K562 (cell line): ENCODE data around the gene PXN. TPM values are rescaled to one million over a fixed set of nuclear protein-coding genes. Genes with fewer than 3 reads are reported as not detected.

ENCODE experiments used
- ATAC-seq: fragments of 200-7000 bp; cut with Tn5 transposase; 3 replicates; pipeline ENCODE4 v1.9.1; 2020; ENCODE audit warnings: moderate library complexity
- BruUV-seq: library from RNA; stranded (reverse); fragments of 400-500 nt; replicated peaks from 2 replicates; lab custom pipeline; 2021; lab: Mats Ljungman, UMichigan
- CTCF ChIA-PET: fragments of 300-600 bp; formaldehyde crosslinking; extraction: SDS; loops from one replicate; lab custom pipeline; 2021; ENCODE audit warnings: low intra/inter-chr PET ratio; lab: Yijun Ruan, JAX
- POLR2A ChIA-PET: fragments of 300-600, 350-650 bp; sonication (Branson Sonifier 250); formaldehyde crosslinking; extraction: SDS; loops from one replicate; lab custom pipeline; 2021; ENCODE audit warnings: antibody characterized with exemption, inconsistent platforms; lab: Yijun Ruan, JAX
- DNase-seq, 4 experiments: peaks; one replicate each; pipeline versions ENCODE4 v3.0.0 to v3.0.0-alpha.2; 2011 to 2018; ENCODE audit warnings: low spot score in 3 of 4, mixed read lengths in 3 of 4; ENCODE audit errors: extremely low read depth in 1 of 4
- FAIRE-seq: peaks from 2 replicates; lab custom pipeline; 2011; peaks lifted over from hg19 to GRCh38; lab: Jason Lieb, UNC
- H2AFZ ChIP-seq: 2 replicates; pipeline ENCODE4 v1.6.0; 2011; ENCODE audit warnings: low read depth, low read length, control low read depth, inconsistent platforms
- H3K27ac ChIP-seq: fragments of 200-600 bp; 3 replicates; pipeline ENCODE4 v1.8.0; 2011; ENCODE audit warnings: low read depth, mild to moderate bottlenecking, control low read depth, inconsistent platforms, low read length, moderate library complexity, mixed read lengths; ENCODE audit errors: extremely low read depth
- H3K27me3 ChIP-seq, 2 experiments: fragments of 300-600 bp in 1 of 2; 2 replicates in 1 of 2; 3 replicates in 1 of 2; pipeline versions ENCODE4 v1.6.0 to v1.8.0; 2011; ENCODE audit warnings: inconsistent platforms in 2 of 2, low read length in 2 of 2, mild to moderate bottlenecking in 1 of 2, mixed read lengths in 1 of 2, moderate library complexity in 1 of 2; ENCODE audit not compliant: control insufficient read depth in 2 of 2, insufficient read depth in 2 of 2
- H3K36me3 ChIP-seq: fragments of 300-600 bp; 3 replicates; pipeline ENCODE4 v1.8.0; 2011; ENCODE audit warnings: mild to moderate bottlenecking, low read length, inconsistent platforms; ENCODE audit not compliant: control insufficient read depth, insufficient read depth
- H3K4me1 ChIP-seq, 2 experiments: fragments of 200-600 bp in 1 of 2; replicated peaks in 1 of 2; 2 replicates in 1 of 2; 3 replicates in 1 of 2; pipeline versions ENCODE4 v1.5.1 to v1.8.0; 2011; ENCODE audit warnings: inconsistent platforms in 2 of 2, low read length in 2 of 2, mild to moderate bottlenecking in 1 of 2, mixed read lengths in 1 of 2, moderate library complexity in 1 of 2; ENCODE audit not compliant: control insufficient read depth in 2 of 2, insufficient read depth in 2 of 2
- H3K4me2 ChIP-seq: 2 replicates; pipeline ENCODE4 v1.6.1; 2011; ENCODE audit warnings: low read length, control low read depth, inconsistent platforms, mixed read lengths; ENCODE audit not compliant: insufficient read depth
- H3K4me3 ChIP-seq: fragments of 200-600 bp; sonication (generic), shearing (Covaris generic); 2 replicates; pipeline ENCODE4 v1.5.1; 2016; ENCODE audit warnings: control low read depth, inconsistent platforms
- H3K79me2 ChIP-seq: fragments of 200-600 bp; 3 replicates; pipeline ENCODE4 v1.8.0; 2011; ENCODE audit warnings: low read length, inconsistent platforms; ENCODE audit not compliant: control insufficient read depth, insufficient read depth
- H3K9ac ChIP-seq, 2 experiments: 2 replicates each; pipeline versions ENCODE4 v1.6.0 to v1.6.1; 2011; ENCODE audit warnings: low read depth in 2 of 2, low read length in 2 of 2, control low read depth in 1 of 2, inconsistent platforms in 1 of 2, mild to moderate bottlenecking in 1 of 2, mixed read lengths in 1 of 2; ENCODE audit not compliant: insufficient read depth in 1 of 2
- H3K9me1 ChIP-seq: one replicate; pipeline ENCODE4 v1.6.0; 2011; ENCODE audit warnings: inconsistent platforms, mild to moderate bottlenecking, low read length, moderate library complexity; ENCODE audit not compliant: control insufficient read depth, insufficient read depth
- H3K9me3 ChIP-seq: replicated peaks from 2 replicates; pipeline ENCODE4 v1.5.1; 2011; ENCODE audit warnings: low read depth, low read length, inconsistent platforms; ENCODE audit not compliant: control insufficient read depth, insufficient read depth
- H4K20me1 ChIP-seq: replicated peaks from 2 replicates; pipeline ENCODE4 v1.6.1; 2011; ENCODE audit warnings: low read length, inconsistent platforms, mixed read lengths; ENCODE audit not compliant: control insufficient read depth, insufficient read depth
- C11orf30 ChIP-seq: fragments of 450-650 bp; IDR thresholded peaks from 2 replicates; pipeline ENCODE4 v1.6.1; 2016; ENCODE audit warnings: low read depth, mild to moderate bottlenecking
- CREB5 ChIP-seq: fragments of 250-450 bp; sonication (Bioruptor Pico); IDR thresholded peaks from 2 replicates; pipeline ENCODE4 v1.5.0; 2020; ENCODE audit warnings: mild to moderate bottlenecking
- ELF4 ChIP-seq: fragments of 450-650 bp; formaldehyde crosslinking; IDR thresholded peaks from 2 replicates; pipeline ENCODE4 v1.4.0; 2022; ENCODE audit warnings: missing genetic modification characterization
- FIP1L1 ChIP-seq: fragments of 200-400 bp; formaldehyde crosslinking; IDR thresholded peaks from 2 replicates; pipeline ENCODE4 v1.6.1; 2018; ENCODE audit warnings: mild to moderate bottlenecking, low read depth, low read length; ENCODE audit not compliant: poor library complexity, severe bottlenecking
- GTF2A2 ChIP-seq: IDR thresholded peaks from 2 replicates; pipeline ENCODE4 v1.6.1; 2016; ENCODE audit warnings: mild to moderate bottlenecking, missing genetic modification characterization, missing compliant biosample characterization
- HIVEP1 ChIP-seq: fragments of 250-450 bp; sonication (Bioruptor Pico); IDR thresholded peaks from 2 replicates; pipeline ENCODE4 v1.4.0; 2020; ENCODE audit warnings: mild to moderate bottlenecking
- HNRNPLL ChIP-seq: fragments of 200-400 bp; formaldehyde crosslinking; IDR thresholded peaks from 2 replicates; pipeline ENCODE4 v1.6.1; 2017; ENCODE audit warnings: low read length, low read depth, mild to moderate bottlenecking; ENCODE audit not compliant: poor library complexity, severe bottlenecking
- NEUROD1 ChIP-seq: fragments of 150-350 bp; IDR thresholded peaks from 2 replicates; pipeline ENCODE4 v1.6.1; 2014; ENCODE audit warnings: borderline replicate concordance, low read length, low read depth; ENCODE audit not compliant: partially characterized antibody
- NFIX ChIP-seq: fragments of 250-450 bp; sonication (Bioruptor Pico); IDR thresholded peaks from 2 replicates; pipeline ENCODE4 v1.4.0; 2020; ENCODE audit warnings: low read depth, mild to moderate bottlenecking, moderate library complexity
- NFRKB ChIP-seq: fragments of 450-650 bp; IDR thresholded peaks from 2 replicates; pipeline ENCODE4 v1.6.1; 2016; ENCODE audit warnings: low read depth
- PHF21A ChIP-seq: fragments of 450-650 bp; IDR thresholded peaks from 2 replicates; pipeline ENCODE4 v1.6.1; 2017; ENCODE audit warnings: low read depth, borderline replicate concordance
- SREBF2 ChIP-seq: sonication (generic); formaldehyde crosslinking; IDR thresholded peaks from 2 replicates; pipeline ENCODE4 v1.4.0; 2020; ENCODE audit warnings: mild to moderate bottlenecking, missing genetic modification reagents
- XRCC3 ChIP-seq: fragments of 450-650 bp; IDR thresholded peaks from 2 replicates; pipeline ENCODE4 v1.6.1; 2017; ENCODE audit warnings: mild to moderate bottlenecking, moderate library complexity
- ZNF175 ChIP-seq: fragments of 200-800 bp; sonication (Bioruptor generic); IDR thresholded peaks from 2 replicates; pipeline ENCODE4 v1.6.1; 2016; ENCODE audit warnings: low read depth, mild to moderate bottlenecking, missing genetic modification characterization, missing compliant biosample characterization
- ZNF354B ChIP-seq: fragments of 250-450 bp; sonication (Bioruptor Pico); IDR thresholded peaks from 2 replicates; pipeline ENCODE4 v1.4.0; 2020
- ZNF778 ChIP-seq: fragments of 450-650 bp; formaldehyde crosslinking; IDR thresholded peaks from 2 replicates; pipeline ENCODE4 v1.4.0; 2020; ENCODE audit warnings: mild to moderate bottlenecking, moderate library complexity
- WGBS: fragments of 100-300 bp; shearing (Covaris generic); methylation state at CpG from one replicate; pipeline ENCODE4 v1.1.6; 2016; ENCODE audit warnings: low coverage, mixed read lengths; ENCODE audit not compliant: insufficient coverage; ENCODE audit errors: missing lambda C conversion rate; 5-methylcytosine and 5-hydroxymethylcytosine counted together
- in situ Hi-C: fragments of 300-500 bp; cut with MboI; formaldehyde crosslinking; loops from 4 replicates; pipeline ENCODE4 v1.15.0; 2018; ENCODE audit warnings: inconsistent platforms, mixed read lengths
- intact Hi-C: fragments of 100-400 bp; cut with micrococcal nuclease; formaldehyde crosslinking; loops from 2 replicates; pipeline ENCODE4 v1.14.2; 2022
- polyA plus RNA-seq, 8 experiments: library from polyadenylated mRNA; depleted of rRNA in 4 of 8; stranded (reverse) in 5 of 8; unstranded in 3 of 8; fragments of >200 nt; fragmentation: Nextera tagmentation in 2 of 8; fragmentation: Illumina TruSeq in 1 of 8; extraction: Ambion mirVana in 2 of 8; extraction: Trizol in 1 of 8; gene quantifications; 2 replicates each; pipeline versions ENCODE4 v1.2.1 to v1.2.3, GENCODE V29; 2011 to 2014; ENCODE audit warnings: inconsistent platforms in 1 of 8, missing spikeins in 1 of 8
- total RNA-seq, 7 experiments: library from RNA; depleted of rRNA in 6 of 7; stranded (reverse); fragments of >200 nt in 6 of 7; fragmentation: Illumina TruSeq in 2 of 7; extraction: Trizol in 2 of 7; gene quantifications; 2 replicates each; pipeline versions ENCODE4 v1.2.1 to v1.2.3, GENCODE V29; 2011 to 2021; ENCODE audit warnings: low replicate concordance in 1 of 7

The PXN gene
- total and polyA plus RNA-seq, 9 of the 15 experiments (the other 6 are each of a cell fraction or from before 2014, with no cell fraction given) = 4.0 to 74.1 (median 18.6) TPM

GRCh38 chr12:120167529-120168095 is 97.9 kb downstream of the PXN start:
- no peak for FAIRE-seq
- Histone ChIP-seq H3K4me1 (no peaks in the 10 kb centered on the region), H2AFZ (no peak overlapping the region), H3K4me2 (no peak overlapping the region), H3K4me3 (no peak overlapping the region), H4K20me1 (no peaks in the 10 kb centered on the region), H3K9me3 (no peaks in the 10 kb centered on the region), H3K9me1 (no peaks in the 10 kb centered on the region), H3K27ac (no peak overlapping the region), H3K36me3 (peaks cover 85% of the 10 kb centered on the region; the same call in 2 of the 3 replicates), H3K27me3 (no peaks in the 10 kb centered on the region), H3K9ac (no peak overlapping the region), H3K79me2 (no peaks in the 10 kb centered on the region)
- intact Hi-C loops = no loop called here
- in situ Hi-C loops = no loop called here
- ChIA-PET CTCF (no interaction called here), POLR2A (interaction anchor here (0.7 to 1.7 kb wide), 7 partner anchors 9 to 44 kb away, joined by 3 to 9 read pairs (median 4); partner anchors contain the start of gene RPLP0)
- TSS peak; percentile 12 for BruUV-seq
- DNase-seq = no peak
- ATAC-seq = no peak
- 94% methylated on average over 6 of the region's 6 CpGs for WGBS
- no peak for TF ChIP-seq ELF4 (CRISPR knock-in tag)
- TF ChIP-seq GTF2A2 (tag) = no peak
- no peak for TF ChIP-seq PHF21A
- no peak for TF ChIP-seq NFRKB
- TF ChIP-seq C11orf30 = no peak
- no peak for TF ChIP-seq NEUROD1
- no peak for TF ChIP-seq SREBF2 (CRISPR knock-in tag)
- no peak for TF ChIP-seq ZNF354B (CRISPR knock-in tag)
- TF ChIP-seq FIP1L1 = no peak
- TF ChIP-seq XRCC3 = no peak
- TF ChIP-seq NFIX (CRISPR knock-in tag) = no peak
- TF ChIP-seq CREB5 (CRISPR knock-in tag) = no peak
- no peak for TF ChIP-seq HNRNPLL
- TF ChIP-seq ZNF778 (CRISPR knock-in tag) = no peak
- no peak for TF ChIP-seq ZNF175 (CRISPR knock-in tag)
- TF ChIP-seq HIVEP1 (CRISPR knock-in tag) = no peak
